Mammary epithelial cell (primary cell): ENCODE data around the gene MSLN.

Experiments
- EZH2 ChIP-seq: IDR thresholded peaks from 2 replicates; pipeline ENCODE4 v1.6.1; 2012; ENCODE audit warnings: low read length, inconsistent platforms, borderline replicate concordance
- TF ChIP-seq, protein P1 (sequence below), 2 donors: IDR thresholded peaks in 1 of 2; conservative IDR thresholded peaks in 1 of 2; 2 replicates each; pipeline ENCODE4 v1.5.1; 2011 to 2012; ENCODE audit warnings: inconsistent platforms in 2 of 2, low read length in 2 of 2, mild to moderate bottlenecking in 2 of 2, control low read depth in 1 of 2, low read depth in 1 of 2; ENCODE audit not compliant: insufficient read depth in 1 of 2; ENCODE audit errors: extremely low read depth in 1 of 2

DNA sequence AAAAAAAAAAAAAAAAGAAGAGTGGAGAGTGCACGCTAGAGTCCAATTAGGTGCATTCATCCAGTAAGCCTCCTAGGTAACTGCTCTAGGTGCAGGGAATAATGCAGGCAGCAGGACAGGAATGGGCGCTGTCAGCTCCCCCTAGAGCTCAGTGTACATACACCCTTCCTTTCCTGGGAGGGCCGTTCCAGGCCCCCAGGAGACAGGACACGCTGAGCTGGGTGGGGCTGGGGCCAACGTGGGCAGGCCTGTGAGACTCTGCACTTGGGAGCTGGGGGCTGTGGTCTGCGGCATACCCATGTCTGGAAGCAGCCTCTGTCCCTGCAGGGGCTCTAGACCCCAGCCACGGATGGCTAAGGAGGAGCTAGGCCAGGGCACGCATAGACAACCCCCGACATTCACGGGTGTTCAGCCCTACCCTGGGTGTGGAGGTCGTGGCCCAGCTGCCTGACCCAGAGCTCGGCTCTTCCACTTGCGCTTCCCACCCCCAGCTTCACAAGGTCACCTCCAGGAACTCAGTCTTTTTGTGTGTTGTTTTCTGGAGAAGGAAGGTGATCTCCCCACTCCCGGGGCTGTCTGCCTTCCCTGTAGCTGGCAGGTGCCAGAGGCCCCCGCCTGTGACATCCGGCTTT, 40.6 kb upstream of the MSLN start:
- TF ChIP-seq, protein P1, sequence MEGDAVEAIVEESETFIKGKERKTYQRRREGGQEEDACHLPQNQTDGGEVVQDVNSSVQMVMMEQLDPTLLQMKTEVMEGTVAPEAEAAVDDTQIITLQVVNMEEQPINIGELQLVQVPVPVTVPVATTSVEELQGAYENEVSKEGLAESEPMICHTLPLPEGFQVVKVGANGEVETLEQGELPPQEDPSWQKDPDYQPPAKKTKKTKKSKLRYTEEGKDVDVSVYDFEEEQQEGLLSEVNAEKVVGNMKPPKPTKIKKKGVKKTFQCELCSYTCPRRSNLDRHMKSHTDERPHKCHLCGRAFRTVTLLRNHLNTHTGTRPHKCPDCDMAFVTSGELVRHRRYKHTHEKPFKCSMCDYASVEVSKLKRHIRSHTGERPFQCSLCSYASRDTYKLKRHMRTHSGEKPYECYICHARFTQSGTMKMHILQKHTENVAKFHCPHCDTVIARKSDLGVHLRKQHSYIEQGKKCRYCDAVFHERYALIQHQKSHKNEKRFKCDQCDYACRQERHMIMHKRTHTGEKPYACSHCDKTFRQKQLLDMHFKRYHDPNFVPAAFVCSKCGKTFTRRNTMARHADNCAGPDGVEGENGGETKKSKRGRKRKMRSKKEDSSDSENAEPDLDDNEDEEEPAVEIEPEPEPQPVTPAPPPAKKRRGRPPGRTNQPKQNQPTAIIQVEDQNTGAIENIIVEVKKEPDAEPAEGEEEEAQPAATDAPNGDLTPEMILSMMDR (conservative IDR thresholded peaks at IDR 0.05 in 1 of 2, IDR thresholded peaks at IDR 0.05 in 1 of 2; ENCODE audit: extremely low read depth in 1 of 2, insufficient read depth in 1 of 2, low read depth in 1 of 2, low read length in 2 of 2): peak; percentile 20 to 44
- no peak for TF ChIP-seq EZH2
